ENCODE measurements around the gene PLEKHG4. TPM values are rescaled to one million over a fixed set of nuclear protein-coding genes. Genes with fewer than 3 reads are reported as not detected.

The PLEKHG4 gene
- total RNA-seq, 2 experiments from 2014 or later = 17.3 to 20.8 TPM

DNA sequence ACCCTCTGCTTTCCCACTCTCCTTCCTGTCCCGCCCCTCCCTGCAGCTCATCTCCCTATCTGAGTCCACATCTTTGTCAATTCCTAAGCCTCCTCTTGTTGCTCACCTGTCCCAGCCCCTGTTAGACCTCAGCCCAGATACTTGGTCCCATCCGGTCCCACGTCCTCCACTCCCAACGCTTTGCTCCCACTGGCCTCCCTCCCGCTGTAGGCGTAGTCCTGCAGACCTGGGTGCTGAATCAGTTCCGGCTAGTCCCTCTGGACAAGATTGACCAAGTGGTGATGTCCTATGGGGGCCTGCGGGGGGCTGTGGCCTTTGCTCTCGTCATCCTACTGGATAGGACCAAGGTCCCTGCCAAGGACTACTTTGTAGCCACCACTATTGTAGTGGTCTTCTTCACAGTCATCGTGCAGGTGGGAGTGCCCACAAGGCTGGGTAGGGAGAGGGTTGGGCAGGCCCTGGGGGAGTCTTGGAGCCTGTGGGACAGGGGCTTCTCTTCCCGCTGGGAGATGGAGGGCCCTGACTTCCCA is 22.6 kb upstream of the PLEKHG4 start:
- ChIA-PET CTCF (interaction anchor here (1.0 to 1.3 kb wide), 2 partner anchors 22 to 58 kb away, joined by 3 read pairs; no protein-coding TSS in a partner anchor), POLR2A (interaction anchor here (1.2 to 1.9 kb wide), 2 partner anchors 14 to 59 kb away, joined by 4 to 6 read pairs; no protein-coding TSS in a partner anchor)
- peaks cover 4% of the 10 kb centered on the region for H3K36me3 Mint-ChIP-seq (ENCODE audit: low read depth)
- H3K27ac Mint-ChIP-seq = no peak overlapping the region
- ATAC-seq (no peak), DNase-seq (no peak)
- no peak overlapping the region for H3K4me3 Mint-ChIP-seq
- no peaks in the 10 kb centered on the region for H3K4me1 Mint-ChIP-seq (ENCODE audit: low read depth)
- H3K9me3 Mint-ChIP-seq = no peaks in the 10 kb centered on the region
- intact Hi-C loops (cut with micrococcal nuclease) = no loop called here
- no peak for TF ChIP-seq CTCF (IDR thresholded peaks at IDR 0.05)
- H3K27me3 Mint-ChIP-seq = no peaks in the 10 kb centered on the region

- ATAC-seq (no peak), DNase-seq (no peak)
- TF ChIP-seq CTCF (IDR thresholded peaks at IDR 0.05) = no peak
- ChIA-PET CTCF (interaction anchor here (1.1 to 1.5 kb wide), 3 partner anchors 21 to 142 kb away, joined by 3 read pairs; no protein-coding TSS in a partner anchor), POLR2A (interaction anchor here (1.2 to 1.9 kb wide), 2 partner anchors 13 to 60 kb away, joined by 4 to 6 read pairs; no protein-coding TSS in a partner anchor)
- no peaks in the 10 kb centered on the region for H3K9me3 Mint-ChIP-seq
- H3K4me3 Mint-ChIP-seq = no peak overlapping the region
- peaks cover 4% of the 10 kb centered on the region for H3K36me3 Mint-ChIP-seq (ENCODE audit: low read depth)
- no peaks in the 10 kb centered on the region for H3K4me1 Mint-ChIP-seq (ENCODE audit: low read depth)
- H3K27me3 Mint-ChIP-seq = no peaks in the 10 kb centered on the region
- intact Hi-C loops (cut with micrococcal nuclease) = no loop called here
- no peak overlapping the region for H3K27ac Mint-ChIP-seq
Observed at GRCh38 chr16:67257486-67258160, 21.7 kb upstream of the PLEKHG4 start.

- Mint-ChIP-seq H3K9me3 (no peaks in the 10 kb centered on the region), H3K36me3 (ENCODE audit: low read depth) (peaks cover 4% of the 10 kb centered on the region), H3K27me3 (no peaks in the 10 kb centered on the region), H3K27ac (no peak overlapping the region), H3K4me1 (ENCODE audit: low read depth) (no peaks in the 10 kb centered on the region), H3K4me3 (no peak overlapping the region)
- no peak for TF ChIP-seq CTCF (IDR thresholded peaks at IDR 0.05)
- ChIA-PET POLR2A (interaction anchor here (1.9 kb wide), 1 partner anchor 13 kb away, joined by 6 read pairs; no protein-coding TSS in a partner anchor), CTCF (interaction anchor here (0.9 to 1.5 kb wide), 3 partner anchors 9 to 141 kb away, joined by 3 to 4 read pairs (median 3); partner anchors contain the start of gene SLC9A5)
- intact Hi-C loops (cut with micrococcal nuclease) = no loop called here
- no peak for ATAC-seq
- no peak for DNase-seq
Observed at GRCh38 chr16:67258161-67258835, 21.0 kb upstream of the PLEKHG4 start.

DNA sequence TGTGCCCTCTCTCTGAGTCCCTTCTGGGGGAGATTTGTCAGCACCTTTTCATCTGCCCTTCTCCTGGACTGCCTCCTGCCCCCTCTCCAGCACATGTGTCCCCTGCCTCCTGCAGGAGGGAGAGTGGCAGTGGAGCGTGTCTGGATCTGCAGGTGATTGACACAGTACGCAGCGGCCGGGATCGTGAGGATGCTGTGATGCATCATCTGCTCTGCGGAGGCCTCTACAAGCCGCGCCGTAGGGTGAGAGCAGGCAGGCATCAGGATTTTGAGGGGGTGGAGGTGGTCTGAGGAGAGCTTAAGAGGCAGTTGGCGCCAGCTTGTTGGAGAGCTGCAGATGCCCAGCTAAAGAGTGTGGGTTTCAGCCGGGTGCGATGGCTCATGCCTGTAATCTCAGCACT is 19.6 kb upstream of the PLEKHG4 start:
- Mint-ChIP-seq H3K4me3 (no peak overlapping the region), H3K9me3 (no peaks in the 10 kb centered on the region), H3K36me3 (ENCODE audit: low read depth) (peaks cover 4% of the 10 kb centered on the region), H3K27ac (no peak overlapping the region), H3K27me3 (no peaks in the 10 kb centered on the region), H3K4me1 (ENCODE audit: low read depth) (no peaks in the 10 kb centered on the region)
- POLR2A ChIA-PET = interaction anchor here (1.1 to 1.3 kb wide), 2 partner anchors 10 to 62 kb away, joined by 3 to 5 read pairs; no protein-coding TSS in a partner anchor
- DNase-seq = no peak
- CTCF ChIA-PET = interaction anchor here (0.8 to 1.7 kb wide), 10 partner anchors 11 to 220 kb away, joined by 3 to 19 read pairs (median 6); partner anchors contain the start of gene SLC9A5
- ATAC-seq = no peak
- no peak for TF ChIP-seq CTCF (IDR thresholded peaks at IDR 0.05)
- intact Hi-C loops (cut with micrococcal nuclease) = loop anchor here (5.0 kb wide), 1 partner anchor 143 kb away; no protein-coding TSS in a partner anchor

Measured in activated CD8-positive, alpha-beta T cell treated with anti-CD3 and anti-CD28 coated beads for 36 hours (primary cell).